ENCODE measurements around the gene PSMD9.

Gene PSMD9

GRCh38 chr12:121957861-121958515 is 69.4 kb downstream of the PSMD9 start:
- DNase-seq, result no peak

GRCh38 chr12:121958541-121959240 is 70.1 kb downstream of the PSMD9 start:
- DNase-seq, result no peak

- DNase-seq, result no peak
Measured at GRCh38 chr12:121960541-121960940, 72.0 kb downstream of the PSMD9 start.

- DNase-seq, result no peak
Measured at GRCh38 chr12:121961195-121961879, 72.7 kb downstream of the PSMD9 start.

GRCh38 chr12:121963341-121964018 is 74.9 kb downstream of the PSMD9 start:
- DNase-seq, result no peak

- no peak for DNase-seq
Measured at GRCh38 chr12:121964813-121965643, 76.4 kb downstream of the PSMD9 start.

- no peak for DNase-seq
Measured at GRCh38 chr12:121966959-121967358, 78.4 kb downstream of the PSMD9 start.
